HG03460 (cell line): Measurements from ENCODE around the gene LRRC26.
"Not testable (repeated sequence)": the region's sequence is repeated elsewhere in the genome, so short reads cannot be mapped to it uniquely, and the experiment has no call there.

Experiments
- ATAC-seq: cut with Tn5 transposase; IDR thresholded peaks from one replicate; pipeline ENCODE4 v1.9.1; 2021; ENCODE audit not compliant: unreplicated experiment

LRRC26 gene

DNA sequence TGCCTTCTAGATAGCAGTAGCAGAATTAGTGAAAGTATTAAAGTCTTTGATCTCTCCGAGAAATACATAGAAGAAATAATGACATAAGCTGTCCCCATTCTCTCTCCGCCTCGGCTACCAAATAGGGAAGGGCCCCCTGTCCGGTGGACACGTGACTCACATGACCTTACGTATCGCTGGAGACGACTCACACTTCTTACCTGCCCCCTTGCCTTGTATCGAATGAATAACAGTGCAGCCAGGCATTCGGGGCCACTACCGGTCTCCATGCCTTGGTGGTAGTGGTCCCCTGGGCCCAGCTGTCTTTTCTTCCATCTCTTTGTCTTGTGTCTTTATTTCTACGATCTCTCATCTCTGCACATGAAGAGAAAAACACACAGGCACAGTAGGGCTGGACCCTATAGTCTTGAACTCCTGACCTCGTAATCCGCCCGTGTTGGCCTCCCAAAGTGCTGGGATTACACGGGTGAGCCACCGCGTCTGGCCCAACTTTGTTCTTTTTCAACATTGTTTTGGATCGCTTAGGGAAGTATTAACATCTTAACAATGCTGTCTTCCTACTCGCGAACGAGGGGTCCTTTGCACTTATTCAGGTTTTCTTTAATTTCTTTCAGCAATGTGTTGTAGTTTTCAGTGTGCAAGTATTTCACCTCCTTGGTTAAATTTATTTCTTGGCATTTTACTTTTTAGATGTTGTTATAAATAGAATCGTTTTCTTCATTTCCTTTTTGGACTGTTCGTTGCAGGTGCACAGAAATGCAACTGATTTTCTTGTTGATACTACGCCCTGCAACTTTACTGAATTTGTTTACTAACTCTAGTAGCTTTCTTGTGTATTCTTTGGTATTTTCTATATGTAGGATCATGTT lies 47.7 kb downstream of the LRRC26 start:
- not testable (repeated sequence) for ATAC-seq
